Trophoblast cell (in vitro differentiated cells and primary cell): ENCODE results near the gene AWAT1.
"Not testable (repeated sequence)": the region's sequence is repeated elsewhere in the genome, so short reads cannot be mapped to it uniquely, and the experiment has no call there.

Experiments used
- DNase-seq, 2 donors: peaks; one replicate each; pipeline ENCODE4 v3.0.0-alpha.2; 2016
- H2AFZ ChIP-seq: 2 replicates; pipeline ENCODE4 v1.6.1; 2013; ENCODE audit warnings: low read length, moderate library complexity, mild to moderate bottlenecking; ENCODE audit not compliant: insufficient read depth, poor library complexity
- H2AK5ac ChIP-seq: 2 replicates; pipeline ENCODE4 v1.6.1; 2013; ENCODE audit warnings: mild to moderate bottlenecking, low read length
- H2BK120ac ChIP-seq: 2 replicates; pipeline ENCODE4 v1.6.1; 2013; ENCODE audit warnings: low read length, mild to moderate bottlenecking, moderate library complexity; ENCODE audit not compliant: insufficient read depth, poor library complexity
- H2BK12ac ChIP-seq: 2 replicates; pipeline ENCODE4 v1.6.1; 2013; ENCODE audit warnings: mild to moderate bottlenecking, low read length, moderate library complexity
- H2BK5ac ChIP-seq: 2 replicates; pipeline ENCODE4 v1.6.1; 2013; ENCODE audit warnings: low read length, low read depth, moderate library complexity, mild to moderate bottlenecking; ENCODE audit not compliant: poor library complexity
- H3K14ac ChIP-seq: 2 replicates; pipeline ENCODE4 v1.6.1; 2013; ENCODE audit warnings: mild to moderate bottlenecking, low read length
- H3K18ac ChIP-seq: 2 replicates; pipeline ENCODE4 v1.6.1; 2013; ENCODE audit warnings: mild to moderate bottlenecking, low read length
- H3K23ac ChIP-seq: 2 replicates; pipeline ENCODE4 v1.6.1; 2013; ENCODE audit warnings: low read length
- H3K27ac ChIP-seq: 2 replicates; pipeline ENCODE4 v1.5.1; 2013; ENCODE audit warnings: low read depth, mild to moderate bottlenecking, inconsistent platforms, low read length, moderate library complexity
- H3K27me3 ChIP-seq: 2 replicates; pipeline ENCODE4 v1.6.1; 2013; ENCODE audit warnings: inconsistent platforms, mild to moderate bottlenecking, low read length, moderate library complexity; ENCODE audit not compliant: insufficient read depth
- H3K36me3 ChIP-seq, 2 experiments: 1 replicate in 1 of 2; 2 replicates in 1 of 2; pipeline ENCODE4 v1.6.1; 2013; ENCODE audit warnings: low read length in 2 of 2, mild to moderate bottlenecking in 2 of 2, moderate library complexity in 1 of 2; ENCODE audit not compliant: insufficient read depth in 2 of 2, control insufficient read depth in 1 of 2
- H3K4ac ChIP-seq: 2 replicates; pipeline ENCODE4 v1.6.1; 2013; ENCODE audit warnings: low read depth, mild to moderate bottlenecking, low read length, moderate library complexity
- H3K4me1 ChIP-seq, 2 experiments: 1 replicate in 1 of 2; 2 replicates in 1 of 2; pipeline ENCODE4 v1.6.1; 2013; ENCODE audit warnings: low read length in 2 of 2, mild to moderate bottlenecking in 2 of 2, moderate library complexity in 1 of 2; ENCODE audit not compliant: insufficient read depth in 2 of 2, control insufficient read depth in 1 of 2
- H3K4me2 ChIP-seq: 2 replicates; pipeline ENCODE4 v1.6.1; 2013; ENCODE audit warnings: inconsistent platforms, mild to moderate bottlenecking, low read length, moderate library complexity
- H3K4me3 ChIP-seq: 2 replicates; pipeline ENCODE4 v1.5.1; 2013; ENCODE audit warnings: mild to moderate bottlenecking, low read depth, low read length, inconsistent platforms
- H3K79me1 ChIP-seq: one replicate; pipeline ENCODE4 v1.6.1; 2013; ENCODE audit warnings: low read length
- H3K79me2 ChIP-seq: 2 replicates; pipeline ENCODE4 v1.6.1; 2013; ENCODE audit warnings: low read length, mild to moderate bottlenecking; ENCODE audit not compliant: control insufficient read depth, insufficient read depth, poor library complexity
- H3K9ac ChIP-seq: 2 replicates; pipeline ENCODE4 v1.6.1; 2013; ENCODE audit warnings: mild to moderate bottlenecking, low read length
- H3K9me3 ChIP-seq: 2 replicates; pipeline ENCODE4 v1.6.1; 2013; ENCODE audit warnings: low read depth, mild to moderate bottlenecking, control low read depth, inconsistent platforms, low read length; ENCODE audit not compliant: insufficient read depth
- H4K12ac ChIP-seq: 2 replicates; pipeline ENCODE4 v1.6.1; 2013; ENCODE audit warnings: low read depth, mild to moderate bottlenecking, low read length, moderate library complexity
- H4K8ac ChIP-seq: 2 replicates; pipeline ENCODE4 v1.6.1; 2013; ENCODE audit warnings: low read depth, mild to moderate bottlenecking, low read length, moderate library complexity
- H4K91ac ChIP-seq: one replicate; pipeline ENCODE4 v1.6.1; 2013; ENCODE audit warnings: low read depth, mild to moderate bottlenecking, low read length, moderate library complexity
- WGBS: extraction: QIAGEN DNeasy Blood & Tissue Kit; methylation state at CpG from one replicate; pipeline ENCODE4 v1.1.7; 2013; ENCODE audit warnings: missing lambda C conversion rate; ENCODE audit not compliant: insufficient read length, insufficient coverage; ENCODE audit errors: extremely low coverage; 5-methylcytosine and 5-hydroxymethylcytosine counted together

Gene AWAT1

DNA sequence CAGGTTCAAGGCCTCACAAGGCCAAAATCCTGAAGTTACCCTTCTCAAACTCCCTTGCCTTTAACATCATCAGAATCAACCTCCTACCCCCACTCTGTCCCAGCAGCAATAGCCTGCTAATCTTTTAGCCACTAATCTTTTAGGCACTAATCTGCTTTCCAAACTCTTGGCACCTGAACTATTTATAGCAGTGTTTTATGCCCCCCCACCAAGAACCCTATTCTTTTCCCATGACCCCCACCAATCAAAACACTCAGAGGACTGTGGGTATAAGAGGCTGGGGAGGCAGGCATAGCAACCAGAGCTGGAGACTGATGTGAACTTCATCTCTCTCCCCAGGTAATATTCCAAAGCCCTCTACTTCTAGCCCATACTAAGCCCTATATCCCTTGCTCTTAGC, 33.6 kb downstream of the AWAT1 start, which contains the start of gene ARR3:
TSS of gene ARR3 (plus strand) at position 301 of the 400 bp plus-strand sequence. CDS start 1,052 bp downstream, outside the sequence.
- no peaks in the 10 kb centered on the region for H3K79me1 ChIP-seq
- H3K9me3 ChIP-seq, result no peaks in the 10 kb centered on the region
- no peak within 1 kb of the TSS for H2BK12ac ChIP-seq
- no peak within 1 kb of the TSS for H3K14ac ChIP-seq
- no peak within 1 kb of the TSS for H3K4ac ChIP-seq
- no peak within 1 kb of the TSS for H3K27ac ChIP-seq
- H3K36me3 ChIP-seq, result no peaks in the 10 kb centered on the region
- H2BK5ac ChIP-seq, result no peak within 1 kb of the TSS
- H3K4me1 ChIP-seq, result no peaks in the 10 kb centered on the region
- H3K27me3 ChIP-seq, result no peaks in the 10 kb centered on the region
- H4K91ac ChIP-seq, result no peak within 1 kb of the TSS
- H3K23ac ChIP-seq, result no peak within 1 kb of the TSS
- no peak for DNase-seq
- H4K12ac ChIP-seq, result no peak within 1 kb of the TSS
- no peak within 1 kb of the TSS for H2BK120ac ChIP-seq
- H2AK5ac ChIP-seq, result no peak within 1 kb of the TSS
- no peak within 1 kb of the TSS for H4K8ac ChIP-seq
- H3K4me2 ChIP-seq, result no peak within 1 kb of the TSS
- H3K79me2 ChIP-seq, result no peaks in the 10 kb centered on the region
- no peak within 1 kb of the TSS for H3K9ac ChIP-seq
- H3K4me3 ChIP-seq, result no peak within 1 kb of the TSS
- no peak within 1 kb of the TSS for H3K18ac ChIP-seq
- no peak within 1 kb of the TSS for H2AFZ ChIP-seq

DNA sequence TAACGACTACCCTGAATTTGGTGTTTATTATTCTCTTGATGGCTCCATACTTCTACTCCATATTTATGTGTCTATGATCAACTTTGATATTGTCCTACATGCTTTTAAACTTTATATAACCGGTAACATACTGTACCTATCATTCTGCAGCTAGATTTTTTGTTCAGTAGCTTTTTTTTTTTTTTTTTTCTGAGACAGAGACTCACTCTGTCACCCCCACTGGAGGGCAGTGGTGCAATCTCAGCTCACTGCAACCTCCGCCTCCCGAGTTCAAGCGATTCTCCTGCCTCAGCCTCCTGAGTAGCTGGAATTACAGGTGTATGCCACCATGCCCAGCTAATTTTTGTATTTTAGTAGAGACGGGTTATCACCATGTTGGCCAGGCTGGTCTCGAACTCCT, 39.6 kb downstream of the AWAT1 start:
- not testable (repeated sequence) for H3K79me2 ChIP-seq, H3K9me3 ChIP-seq, H3K27me3 ChIP-seq, H2AK5ac ChIP-seq, H3K4me3 ChIP-seq, H3K4me2 ChIP-seq, H4K12ac ChIP-seq, H3K14ac ChIP-seq, H3K9ac ChIP-seq, H2BK5ac ChIP-seq, DNase-seq, H3K36me3 ChIP-seq, H3K79me1 ChIP-seq, H3K4me1 ChIP-seq, H3K18ac ChIP-seq, H3K27ac ChIP-seq, H4K8ac ChIP-seq, H2BK120ac ChIP-seq, H3K23ac ChIP-seq, H2BK12ac ChIP-seq, H2AFZ ChIP-seq, H4K91ac ChIP-seq, H3K4ac ChIP-seq
- WGBS, result no CpG with 5 or more reads among the region's 7 CpGs

DNA sequence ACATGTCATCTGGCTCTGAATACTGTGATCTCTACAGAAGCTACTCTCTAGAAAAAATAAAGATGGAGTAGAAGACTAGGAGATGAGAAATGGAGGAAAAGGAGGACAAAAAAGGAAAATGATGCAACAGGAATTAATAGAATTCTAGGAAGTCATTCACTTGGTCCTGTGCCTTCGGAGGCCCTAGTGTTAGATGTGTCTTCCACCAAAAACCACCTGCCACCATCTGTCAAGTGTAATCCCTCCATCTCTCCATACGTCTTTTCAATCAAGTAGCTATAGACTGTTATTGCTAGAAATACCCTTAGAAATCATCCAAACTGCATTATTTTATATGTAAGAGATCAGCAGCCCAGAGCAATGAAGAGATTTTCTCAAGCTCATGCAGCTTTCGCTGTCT, 44.6 kb downstream of the AWAT1 start:
- no peak overlapping the region for H3K4me3 ChIP-seq
- H3K23ac ChIP-seq, result no peak overlapping the region
- H3K27me3 ChIP-seq, result no peaks in the 10 kb centered on the region
- no peak overlapping the region for H2BK120ac ChIP-seq
- no peaks in the 10 kb centered on the region for H3K79me2 ChIP-seq
- no peaks in the 10 kb centered on the region for H3K9me3 ChIP-seq
- H4K12ac ChIP-seq, result no peak overlapping the region
- H3K14ac ChIP-seq, result no peak overlapping the region
- H3K36me3 ChIP-seq, result no peaks in the 10 kb centered on the region
- no peak overlapping the region for H3K9ac ChIP-seq
- H3K4ac ChIP-seq, result no peak overlapping the region
- DNase-seq, result no peak
- no CpG with 5 or more reads among the region's 3 CpGs for WGBS
- H4K91ac ChIP-seq, result no peak overlapping the region
- no peak overlapping the region for H3K18ac ChIP-seq
- H2BK12ac ChIP-seq, result no peak overlapping the region
- no peak overlapping the region for H2BK5ac ChIP-seq
- H3K27ac ChIP-seq, result no peak overlapping the region
- H2AK5ac ChIP-seq, result no peak overlapping the region
- no peak overlapping the region for H4K8ac ChIP-seq
- no peak overlapping the region for H2AFZ ChIP-seq
- no peak overlapping the region for H3K4me2 ChIP-seq
- no peaks in the 10 kb centered on the region for H3K4me1 ChIP-seq
- no peaks in the 10 kb centered on the region for H3K79me1 ChIP-seq

DNA sequence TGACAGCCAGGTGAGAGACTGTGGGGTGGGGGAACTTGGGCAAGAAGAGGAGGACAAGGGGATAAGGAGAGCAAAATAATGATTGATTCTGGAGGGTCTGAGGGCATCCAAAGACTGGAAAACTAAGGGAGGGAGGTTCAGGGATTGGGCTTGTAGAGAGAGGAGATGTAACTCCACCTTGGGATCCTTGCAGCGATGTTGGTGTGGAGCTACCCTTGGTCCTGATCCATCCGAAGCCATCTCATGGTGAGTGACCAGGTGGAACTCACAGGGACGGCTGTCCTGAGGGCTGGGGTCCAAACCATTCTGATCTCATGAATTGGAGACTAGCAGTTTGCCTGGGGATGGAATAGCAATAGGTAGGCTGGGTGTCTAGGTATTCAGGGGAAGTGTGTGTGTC, 46.1 kb downstream of the AWAT1 start:
- Histone ChIP-seq H3K14ac (no peak overlapping the region), H3K4me2 (no peak overlapping the region)
- no peak for DNase-seq

More for the DNA sequence above, 46.1 kb downstream of the AWAT1 start:
- Histone ChIP-seq H3K18ac (no peak overlapping the region), H3K4ac (no peak overlapping the region), H3K23ac (no peak overlapping the region), H2BK120ac (no peak overlapping the region), H3K4me1 (no peaks in the 10 kb centered on the region), H3K79me1 (no peaks in the 10 kb centered on the region), H4K91ac (no peak overlapping the region), H3K36me3 (no peaks in the 10 kb centered on the region), H3K27ac (no peak overlapping the region), H2BK5ac (no peak overlapping the region), H4K12ac (no peak overlapping the region), H3K79me2 (no peaks in the 10 kb centered on the region), H2AK5ac (no peak overlapping the region), H2AFZ (no peak overlapping the region), H3K27me3 (no peaks in the 10 kb centered on the region), H3K4me3 (no peak overlapping the region), H3K9ac (no peak overlapping the region), H4K8ac (no peak overlapping the region), H2BK12ac (no peak overlapping the region), H3K9me3 (no peaks in the 10 kb centered on the region)
- WGBS, result no CpG with 5 or more reads among the region's 3 CpGs
